Liver (tissue), 9 donors: ENCODE measurements around the gene METTL15. TPM values are rescaled to one million over a fixed set of nuclear protein-coding genes. Genes with fewer than 3 reads are reported as not detected.

Experiments used
- DNase-seq: peaks from one replicate; pipeline ENCODE4 v3.0.0-alpha.2; 2017; ENCODE audit warnings: low spot score
- H3K27ac ChIP-seq, 2 donors: one replicate each; pipeline ENCODE4 v1.7.0; 2013; ENCODE audit warnings: inconsistent platforms in 2 of 2, low read length in 2 of 2, control low read depth in 1 of 2, low read depth in 1 of 2, mild to moderate bottlenecking in 1 of 2
- H3K27me3 ChIP-seq, 4 donors: one replicate each; pipeline versions ENCODE4 v1.6.1 to v1.7.0; 2013; ENCODE audit warnings: low read length in 3 of 4, inconsistent platforms in 1 of 4, mild to moderate bottlenecking in 1 of 4, moderate library complexity in 1 of 4; ENCODE audit not compliant: control insufficient read depth in 4 of 4, insufficient read depth in 4 of 4
- H3K36me3 ChIP-seq, 4 donors: one replicate each; pipeline versions ENCODE4 v1.6.1 to v1.7.0; 2013; ENCODE audit warnings: low read length in 3 of 4, mild to moderate bottlenecking in 3 of 4, low read depth in 1 of 4, moderate library complexity in 1 of 4; ENCODE audit not compliant: control insufficient read depth in 4 of 4, insufficient read depth in 3 of 4
- H3K4me1 ChIP-seq, 4 donors: one replicate each; pipeline versions ENCODE4 v1.6.1 to v1.7.0; 2013; ENCODE audit warnings: low read length in 3 of 4, mild to moderate bottlenecking in 3 of 4, moderate library complexity in 1 of 4; ENCODE audit not compliant: control insufficient read depth in 4 of 4, insufficient read depth in 4 of 4
- H3K4me3 ChIP-seq, 3 donors: one replicate each; pipeline versions ENCODE4 v1.6.1 to v1.7.0; 2013; ENCODE audit warnings: low read length in 3 of 3, control low read depth in 1 of 3, low read depth in 1 of 3, mild to moderate bottlenecking in 1 of 3
- H3K9ac ChIP-seq, 2 donors: one replicate each; pipeline ENCODE4 v1.7.0; 2013; ENCODE audit warnings: low read length in 2 of 2, mild to moderate bottlenecking in 2 of 2, moderate library complexity in 2 of 2, control low read depth in 1 of 2, low read depth in 1 of 2
- H3K9me3 ChIP-seq, 4 donors: one replicate each; pipeline versions ENCODE4 v1.6.1 to v1.7.0; 2013; ENCODE audit warnings: low read length in 3 of 4; ENCODE audit not compliant: control insufficient read depth in 4 of 4
- EGR1 ChIP-seq, 2 donors: IDR thresholded peaks; 2 replicates each; pipeline ENCODE4 v1.6.1; 2016 to 2018; ENCODE audit warnings: antibody characterized with exemption in 2 of 2, low read depth in 2 of 2
- FOXA1 ChIP-seq: IDR thresholded peaks from 2 replicates; pipeline ENCODE4 v1.6.1; 2016; ENCODE audit warnings: antibody characterized with exemption
- FOXA2 ChIP-seq: IDR thresholded peaks from 2 replicates; pipeline ENCODE4 v1.6.1; 2016; ENCODE audit warnings: antibody characterized with exemption
- GABPA ChIP-seq, 2 donors: IDR thresholded peaks in 1 of 2; conservative IDR thresholded peaks in 1 of 2; 2 replicates each; pipeline ENCODE4 v1.6.1; 2016; ENCODE audit warnings: antibody characterized with exemption in 2 of 2, mild to moderate bottlenecking in 1 of 2, moderate library complexity in 1 of 2
- HNF4A ChIP-seq, 2 donors: conservative IDR thresholded peaks; 2 replicates each; pipeline ENCODE4 v1.6.1; 2016; ENCODE audit warnings: antibody characterized with exemption in 2 of 2, mild to moderate bottlenecking in 2 of 2
- HNF4G ChIP-seq: IDR thresholded peaks from 2 replicates; pipeline ENCODE4 v1.6.1; 2016; ENCODE audit warnings: antibody characterized with exemption
- JUND ChIP-seq, 2 donors: IDR thresholded peaks; 2 replicates each; pipeline ENCODE4 v1.6.1; 2016; ENCODE audit warnings: antibody characterized with exemption in 2 of 2
- NR2F2 ChIP-seq: IDR thresholded peaks from 2 replicates; pipeline ENCODE4 v1.6.1; 2016; ENCODE audit warnings: antibody characterized with exemption
- RAD21 ChIP-seq, 2 donors: IDR thresholded peaks; 2 replicates each; pipeline ENCODE4 v1.6.1; 2016; ENCODE audit warnings: antibody characterized with exemption in 2 of 2, mild to moderate bottlenecking in 2 of 2
- RXRA ChIP-seq, 2 donors: IDR thresholded peaks; 2 replicates each; pipeline ENCODE4 v1.6.1; 2017 to 2018; ENCODE audit warnings: antibody characterized with exemption in 2 of 2, mild to moderate bottlenecking in 1 of 2
- SP1 ChIP-seq: IDR thresholded peaks from 2 replicates; pipeline ENCODE4 v1.6.1; 2018; ENCODE audit warnings: antibody characterized with exemption, mild to moderate bottlenecking
- TAF1 ChIP-seq: conservative IDR thresholded peaks from 2 replicates; pipeline ENCODE4 v1.6.1; 2016; ENCODE audit warnings: antibody characterized with exemption, mild to moderate bottlenecking
- YY1 ChIP-seq: IDR thresholded peaks from 2 replicates; pipeline ENCODE4 v1.6.1; 2016; ENCODE audit warnings: antibody characterized with exemption, mild to moderate bottlenecking
- WGBS: extraction: QIAGEN DNeasy Blood & Tissue Kit; methylation state at CpG from one replicate; pipeline ENCODE4 v1.1.7; 2013; 5-methylcytosine and 5-hydroxymethylcytosine counted together
- polyA plus RNA-seq, 2 donors: library from polyadenylated mRNA; stranded (reverse) in 1 of 2; unstranded in 1 of 2; fragments of 200-250 nt in 1 of 2; fragments of >200 nt in 1 of 2; fragmentation: Nextera tagmentation in 1 of 2; extraction: Ambion mirVana in 1 of 2; gene quantifications; one replicate each; pipeline versions ENCODE4 v1.2.1 to v1.2.3, GENCODE V29; 2013 to 2015
- total RNA-seq, 2 donors: library from RNA; depleted of rRNA; stranded (reverse); fragments of >200 nt; gene quantifications; one replicate each; pipeline ENCODE4 v1.2.3, GENCODE V29; 2014
- TF ChIP-seq, protein P1 (sequence below): IDR thresholded peaks from 2 replicates; pipeline ENCODE4 v1.6.1; 2016; ENCODE audit warnings: antibody characterized with exemption
- TF ChIP-seq, protein P2 (sequence below): IDR thresholded peaks from 2 replicates; pipeline ENCODE4 v1.6.1; 2016; ENCODE audit warnings: antibody characterized with exemption
- TF ChIP-seq, protein P3 (sequence below): fragments of 150-350 bp; IDR thresholded peaks from 2 replicates; pipeline ENCODE4 v1.5.1; 2017; ENCODE audit warnings: improper control_type of control experiment, low read depth, low read length; ENCODE audit not compliant: missing input control
- TF ChIP-seq, protein P4 (sequence below): IDR thresholded peaks from 2 replicates; pipeline ENCODE4 v1.6.1; 2016; ENCODE audit warnings: antibody characterized with exemption, mild to moderate bottlenecking
- TF ChIP-seq, protein P5 (sequence below): IDR thresholded peaks from 2 replicates; pipeline ENCODE4 v1.6.1; 2016; ENCODE audit warnings: antibody characterized with exemption
- donor health status: healthy.
- donor health status: healthy.
- donor health status: healthy.
- donor health status: healthy.
- donor health status: healthy.

METTL15 gene
- total and polyA plus RNA-seq, 4 donors = 4.1 to 11.5 (median 8.1) TPM

DNA sequence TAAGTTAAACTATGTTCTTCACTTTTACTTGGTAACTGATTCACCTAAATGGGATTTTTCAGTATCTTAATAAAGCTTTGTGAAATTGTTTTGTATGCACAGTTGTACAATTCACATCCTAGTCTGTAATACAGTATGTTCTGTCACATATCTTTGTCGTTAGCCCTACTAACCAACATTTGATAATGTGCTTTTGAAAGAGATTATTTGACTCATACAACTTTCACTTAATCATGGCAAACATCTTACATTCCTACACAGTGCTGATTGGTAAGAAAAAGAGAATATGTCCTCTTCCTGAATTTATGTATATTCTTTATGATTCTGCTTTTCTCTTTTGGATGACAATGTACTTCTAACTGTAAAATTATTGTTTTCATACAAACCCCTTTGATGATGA, 234.5 kb downstream of the METTL15 start:
- no peaks in the 10 kb centered on the region for H3K4me1 ChIP-seq
- no peak overlapping the region for H3K4me3 ChIP-seq
- no peak overlapping the region for H3K9ac ChIP-seq
- DNase-seq = no peak
- no peaks in the 10 kb centered on the region for H3K27me3 ChIP-seq
- TF ChIP-seq, protein P1, sequence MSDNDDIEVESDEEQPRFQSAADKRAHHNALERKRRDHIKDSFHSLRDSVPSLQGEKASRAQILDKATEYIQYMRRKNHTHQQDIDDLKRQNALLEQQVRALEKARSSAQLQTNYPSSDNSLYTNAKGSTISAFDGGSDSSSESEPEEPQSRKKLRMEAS = no peak
- TF ChIP-seq GABPA (IDR thresholded peaks at IDR 0.05 in 1 of 2, conservative IDR thresholded peaks at IDR 0.05 in 1 of 2) (no peak), TAF1 (no peak), EGR1 (IDR thresholded peaks at IDR 0.05; ENCODE audit: low read depth in 2 of 2) (no peak), RAD21 (IDR thresholded peaks at IDR 0.05) (no peak), FOXA1 (no peak), NR2F2 (no peak), RXRA (IDR thresholded peaks at IDR 0.05) (no peak), JUND (IDR thresholded peaks at IDR 0.05) (no peak), HNF4G (no peak), YY1 (no peak), SP1 (no peak), FOXA2 (no peak), HNF4A (conservative IDR thresholded peaks at IDR 0.05) (no peak)
- TF ChIP-seq, protein P2, sequence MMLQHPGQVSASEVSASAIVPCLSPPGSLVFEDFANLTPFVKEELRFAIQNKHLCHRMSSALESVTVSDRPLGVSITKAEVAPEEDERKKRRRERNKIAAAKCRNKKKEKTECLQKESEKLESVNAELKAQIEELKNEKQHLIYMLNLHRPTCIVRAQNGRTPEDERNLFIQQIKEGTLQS = no peak
- TF ChIP-seq, protein P3, sequence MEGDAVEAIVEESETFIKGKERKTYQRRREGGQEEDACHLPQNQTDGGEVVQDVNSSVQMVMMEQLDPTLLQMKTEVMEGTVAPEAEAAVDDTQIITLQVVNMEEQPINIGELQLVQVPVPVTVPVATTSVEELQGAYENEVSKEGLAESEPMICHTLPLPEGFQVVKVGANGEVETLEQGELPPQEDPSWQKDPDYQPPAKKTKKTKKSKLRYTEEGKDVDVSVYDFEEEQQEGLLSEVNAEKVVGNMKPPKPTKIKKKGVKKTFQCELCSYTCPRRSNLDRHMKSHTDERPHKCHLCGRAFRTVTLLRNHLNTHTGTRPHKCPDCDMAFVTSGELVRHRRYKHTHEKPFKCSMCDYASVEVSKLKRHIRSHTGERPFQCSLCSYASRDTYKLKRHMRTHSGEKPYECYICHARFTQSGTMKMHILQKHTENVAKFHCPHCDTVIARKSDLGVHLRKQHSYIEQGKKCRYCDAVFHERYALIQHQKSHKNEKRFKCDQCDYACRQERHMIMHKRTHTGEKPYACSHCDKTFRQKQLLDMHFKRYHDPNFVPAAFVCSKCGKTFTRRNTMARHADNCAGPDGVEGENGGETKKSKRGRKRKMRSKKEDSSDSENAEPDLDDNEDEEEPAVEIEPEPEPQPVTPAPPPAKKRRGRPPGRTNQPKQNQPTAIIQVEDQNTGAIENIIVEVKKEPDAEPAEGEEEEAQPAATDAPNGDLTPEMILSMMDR = no peak
- TF ChIP-seq, protein P4, sequence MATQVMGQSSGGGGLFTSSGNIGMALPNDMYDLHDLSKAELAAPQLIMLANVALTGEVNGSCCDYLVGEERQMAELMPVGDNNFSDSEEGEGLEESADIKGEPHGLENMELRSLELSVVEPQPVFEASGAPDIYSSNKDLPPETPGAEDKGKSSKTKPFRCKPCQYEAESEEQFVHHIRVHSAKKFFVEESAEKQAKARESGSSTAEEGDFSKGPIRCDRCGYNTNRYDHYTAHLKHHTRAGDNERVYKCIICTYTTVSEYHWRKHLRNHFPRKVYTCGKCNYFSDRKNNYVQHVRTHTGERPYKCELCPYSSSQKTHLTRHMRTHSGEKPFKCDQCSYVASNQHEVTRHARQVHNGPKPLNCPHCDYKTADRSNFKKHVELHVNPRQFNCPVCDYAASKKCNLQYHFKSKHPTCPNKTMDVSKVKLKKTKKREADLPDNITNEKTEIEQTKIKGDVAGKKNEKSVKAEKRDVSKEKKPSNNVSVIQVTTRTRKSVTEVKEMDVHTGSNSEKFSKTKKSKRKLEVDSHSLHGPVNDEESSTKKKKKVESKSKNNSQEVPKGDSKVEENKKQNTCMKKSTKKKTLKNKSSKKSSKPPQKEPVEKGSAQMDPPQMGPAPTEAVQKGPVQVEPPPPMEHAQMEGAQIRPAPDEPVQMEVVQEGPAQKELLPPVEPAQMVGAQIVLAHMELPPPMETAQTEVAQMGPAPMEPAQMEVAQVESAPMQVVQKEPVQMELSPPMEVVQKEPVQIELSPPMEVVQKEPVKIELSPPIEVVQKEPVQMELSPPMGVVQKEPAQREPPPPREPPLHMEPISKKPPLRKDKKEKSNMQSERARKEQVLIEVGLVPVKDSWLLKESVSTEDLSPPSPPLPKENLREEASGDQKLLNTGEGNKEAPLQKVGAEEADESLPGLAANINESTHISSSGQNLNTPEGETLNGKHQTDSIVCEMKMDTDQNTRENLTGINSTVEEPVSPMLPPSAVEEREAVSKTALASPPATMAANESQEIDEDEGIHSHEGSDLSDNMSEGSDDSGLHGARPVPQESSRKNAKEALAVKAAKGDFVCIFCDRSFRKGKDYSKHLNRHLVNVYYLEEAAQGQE = no peak
- TF ChIP-seq, protein P5, sequence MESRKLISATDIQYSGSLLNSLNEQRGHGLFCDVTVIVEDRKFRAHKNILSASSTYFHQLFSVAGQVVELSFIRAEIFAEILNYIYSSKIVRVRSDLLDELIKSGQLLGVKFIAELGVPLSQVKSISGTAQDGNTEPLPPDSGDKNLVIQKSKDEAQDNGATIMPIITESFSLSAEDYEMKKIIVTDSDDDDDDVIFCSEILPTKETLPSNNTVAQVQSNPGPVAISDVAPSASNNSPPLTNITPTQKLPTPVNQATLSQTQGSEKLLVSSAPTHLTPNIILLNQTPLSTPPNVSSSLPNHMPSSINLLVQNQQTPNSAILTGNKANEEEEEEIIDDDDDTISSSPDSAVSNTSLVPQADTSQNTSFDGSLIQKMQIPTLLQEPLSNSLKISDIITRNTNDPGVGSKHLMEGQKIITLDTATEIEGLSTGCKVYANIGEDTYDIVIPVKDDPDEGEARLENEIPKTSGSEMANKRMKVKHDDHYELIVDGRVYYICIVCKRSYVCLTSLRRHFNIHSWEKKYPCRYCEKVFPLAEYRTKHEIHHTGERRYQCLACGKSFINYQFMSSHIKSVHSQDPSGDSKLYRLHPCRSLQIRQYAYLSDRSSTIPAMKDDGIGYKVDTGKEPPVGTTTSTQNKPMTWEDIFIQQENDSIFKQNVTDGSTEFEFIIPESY = no peak
- H3K36me3 ChIP-seq = no peaks in the 10 kb centered on the region
- no peak overlapping the region for H3K27ac ChIP-seq
- 89% methylated on average over 1 of the region's 1 CpG for WGBS
- peaks cover 0 to 6% (median 4%) of the 10 kb centered on the region in 4 donors for H3K9me3 ChIP-seq
